CD4-positive, CD25-positive, alpha-beta regulatory T cell (primary cell): ENCODE measurements around the gene CDC14B. TPM values are rescaled to one million over a fixed set of nuclear protein-coding genes. Genes with fewer than 3 reads are reported as not detected.

Experiments
- ATAC-seq, 2 donors: fragments of 150-1000 bp; cut with Tn5 transposase; one replicate each; pipeline ENCODE4 v1.10.0; 2021; ENCODE audit warnings: low read depth in 2 of 2, moderate number of reproducible peaks in 2 of 2, moderate library complexity in 1 of 2
- DNase-seq, 3 donors: peaks; one replicate each; pipeline versions ENCODE4 v3.0.0 to v3.0.0-alpha.2; 2012 to 2022; ENCODE audit warnings: mixed read lengths in 1 of 3
- H3K27ac ChIP-seq: one replicate; pipeline ENCODE4 v1.7.0; 2013; ENCODE audit warnings: mild to moderate bottlenecking, low read length; ENCODE audit not compliant: insufficient read depth, poor library complexity, severe bottlenecking
- H3K27me3 ChIP-seq: one replicate; pipeline ENCODE4 v1.7.0; 2013; ENCODE audit warnings: low read length; ENCODE audit not compliant: control insufficient read depth, insufficient read depth
- H3K36me3 ChIP-seq: one replicate; pipeline ENCODE4 v1.7.0; 2013; ENCODE audit warnings: mild to moderate bottlenecking, low read length, moderate library complexity; ENCODE audit not compliant: control insufficient read depth, insufficient read depth
- H3K4me1 ChIP-seq: 2 replicates; pipeline ENCODE4 v1.7.0; 2013; ENCODE audit warnings: mild to moderate bottlenecking, low read length; ENCODE audit not compliant: insufficient read depth, control insufficient read depth, poor library complexity, severe bottlenecking
- H3K4me3 ChIP-seq: one replicate; pipeline ENCODE4 v1.7.0; 2013; ENCODE audit warnings: low read depth, mild to moderate bottlenecking, low read length, moderate library complexity
- H3K9me3 ChIP-seq, 2 experiments: 1 replicate in 1 of 2; 2 replicates in 1 of 2; pipeline ENCODE4 v1.7.0; 2013; ENCODE audit warnings: low read length in 2 of 2, mild to moderate bottlenecking in 1 of 2, moderate library complexity in 1 of 2; ENCODE audit not compliant: control insufficient read depth in 2 of 2
- H3K27ac Mint-ChIP-seq, 3 donors: one replicate each; pipeline ENCODE4 v1.8.0; 2020 to 2022; ENCODE audit warnings: mild to moderate bottlenecking in 3 of 3, mixed read lengths in 3 of 3, moderate library complexity in 2 of 3
- H3K27me3 Mint-ChIP-seq: one replicate; pipeline ENCODE4 v1.8.0; 2022; ENCODE audit warnings: mild to moderate bottlenecking, mixed read lengths
- H3K36me3 Mint-ChIP-seq: one replicate; pipeline ENCODE4 v1.8.0; 2020; ENCODE audit warnings: mixed read lengths
- H3K4me1 Mint-ChIP-seq, 4 donors: one replicate each; pipeline ENCODE4 v1.8.0; 2020 to 2022; ENCODE audit warnings: mixed read lengths in 4 of 4, mild to moderate bottlenecking in 1 of 4
- H3K4me3 Mint-ChIP-seq, 4 donors: one replicate each; pipeline ENCODE4 v1.8.0; 2020 to 2022; ENCODE audit warnings: mild to moderate bottlenecking in 4 of 4, mixed read lengths in 4 of 4, moderate library complexity in 3 of 4
- H3K9me3 Mint-ChIP-seq, 7 donors: one replicate each; pipeline ENCODE4 v1.8.0; 2020 to 2022; ENCODE audit warnings: mixed read lengths in 7 of 7, mild to moderate bottlenecking in 3 of 7, moderate library complexity in 2 of 7
- polyA plus RNA-seq, 4 donors: library from polyadenylated mRNA; unstranded; fragments of 300-500 nt; fragmentation: Illumina TruSeq; gene quantifications; one replicate each; pipeline ENCODE4 v1.2.3, GENCODE V29; 2021
- total RNA-seq: library from RNA; stranded (reverse); gene quantifications from one replicate; pipeline ENCODE4 v1.2.3, GENCODE V29; 2022

Gene CDC14B
- total and polyA plus RNA-seq, 5 donors from 2014 or later = 7.1 to 17.7 (median 9.0) TPM

DNA sequence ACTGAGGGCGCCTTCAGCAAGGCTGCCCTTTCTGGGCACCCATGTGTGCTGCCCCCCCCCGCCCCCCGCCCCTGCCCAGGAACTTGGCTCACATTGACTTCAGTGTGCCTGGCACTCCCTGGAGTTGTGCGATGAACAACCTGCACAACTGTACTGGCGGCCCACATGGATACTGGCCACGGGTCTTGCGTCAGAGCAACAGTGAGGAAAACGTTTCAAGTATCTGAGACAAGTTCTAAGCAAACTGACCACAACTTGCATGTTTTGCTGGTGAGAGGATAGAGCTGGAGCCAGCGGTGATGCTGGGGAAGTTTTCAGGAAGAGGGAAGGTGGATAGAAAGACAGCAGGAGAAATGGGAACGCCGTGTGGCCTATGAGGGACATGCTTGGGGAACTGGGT lies 124.3 kb downstream of the CDC14B start:
- no peak overlapping the region for H3K4me3 Mint-ChIP-seq
- Histone ChIP-seq H3K36me3 (peaks cover 14% of the 10 kb centered on the region), H3K27me3 (no peaks in the 10 kb centered on the region), H3K27ac (no peak overlapping the region), H3K4me3 (no peak overlapping the region), H3K4me1 (no peaks in the 10 kb centered on the region), H3K9me3 (no peaks in the 10 kb centered on the region)
- H3K4me1 Mint-ChIP-seq = peaks cover 0 to 16% (median 6%) of the 10 kb centered on the region in 4 donors
- peaks cover 12% of the 10 kb centered on the region for H3K36me3 Mint-ChIP-seq
- H3K27me3 Mint-ChIP-seq = peaks cover 5% of the 10 kb centered on the region
- DNase-seq = no peak
- no peak for ATAC-seq
- H3K9me3 Mint-ChIP-seq = no peaks in the 10 kb centered on the region
- peak overlapping the region in 1 of 3 donors; percentile 44 for H3K27ac Mint-ChIP-seq

DNA sequence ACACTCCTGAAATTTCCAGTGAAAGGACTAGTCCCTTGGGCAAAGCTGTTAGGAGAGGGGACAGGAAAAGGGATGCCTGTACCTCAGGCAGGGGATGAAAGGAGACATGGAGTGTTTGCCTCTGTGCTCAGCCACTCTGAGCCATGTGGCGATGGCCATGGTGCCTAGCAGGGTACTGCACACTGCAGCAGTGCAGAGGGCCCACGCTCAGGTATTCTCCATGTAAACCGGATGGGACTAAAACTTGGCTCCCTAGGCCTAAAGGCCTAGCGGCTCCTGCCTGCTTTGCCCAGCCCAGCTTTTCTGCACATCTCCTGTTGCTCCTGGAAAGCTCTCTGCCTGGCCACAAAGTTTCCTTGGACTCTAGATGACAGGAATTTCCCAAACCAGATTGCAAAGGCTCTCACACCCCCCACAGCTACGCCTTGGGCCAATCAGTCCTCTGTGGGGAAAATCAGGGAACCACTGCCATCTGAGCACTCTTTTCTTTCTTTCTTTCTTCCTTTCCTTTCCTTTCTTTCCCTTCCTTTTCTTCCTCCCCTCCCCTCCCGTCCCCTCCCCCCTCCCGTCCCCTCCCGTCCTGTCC lies 125.3 kb downstream of the CDC14B start:
- H3K27me3 ChIP-seq = no peaks in the 10 kb centered on the region
- Mint-ChIP-seq H3K36me3 (peaks cover 19% of the 10 kb centered on the region), H3K4me1 (peaks cover 0 to 16% (median 8%) of the 10 kb centered on the region in 4 donors), H3K4me3 (no peak overlapping the region), H3K27ac (no peak overlapping the region), H3K27me3 (peaks cover 5% of the 10 kb centered on the region), H3K9me3 (no peaks in the 10 kb centered on the region)
- DNase-seq (no peak), ATAC-seq (no peak)
- H3K36me3 ChIP-seq = peaks cover 25% of the 10 kb centered on the region
- H3K4me1 ChIP-seq = no peaks in the 10 kb centered on the region
- no peaks in the 10 kb centered on the region for H3K9me3 ChIP-seq
- no peak overlapping the region for H3K27ac ChIP-seq
- H3K4me3 ChIP-seq = no peak overlapping the region

- H3K9me3 Mint-ChIP-seq = no peaks in the 10 kb centered on the region
- ATAC-seq (no peak), DNase-seq (no peak)
- no peaks in the 10 kb centered on the region for H3K27me3 ChIP-seq
- no peak overlapping the region for H3K27ac ChIP-seq
- H3K4me1 ChIP-seq = no peaks in the 10 kb centered on the region
- H3K27ac Mint-ChIP-seq = peak overlapping the region in 1 of 3 donors; percentile 21
- H3K36me3 Mint-ChIP-seq = peaks cover 25% of the 10 kb centered on the region
- peaks cover 5% of the 10 kb centered on the region for H3K27me3 Mint-ChIP-seq
- H3K4me3 ChIP-seq = no peak overlapping the region
- H3K4me3 Mint-ChIP-seq = no peak overlapping the region
- H3K4me1 Mint-ChIP-seq = peaks cover 0 to 19% (median 8%) of the 10 kb centered on the region in 4 donors
- H3K9me3 ChIP-seq = no peaks in the 10 kb centered on the region
- peaks cover 30% of the 10 kb centered on the region for H3K36me3 ChIP-seq
Observed at GRCh38 chr9:96493757-96494156, 125.9 kb downstream of the CDC14B start.

DNA sequence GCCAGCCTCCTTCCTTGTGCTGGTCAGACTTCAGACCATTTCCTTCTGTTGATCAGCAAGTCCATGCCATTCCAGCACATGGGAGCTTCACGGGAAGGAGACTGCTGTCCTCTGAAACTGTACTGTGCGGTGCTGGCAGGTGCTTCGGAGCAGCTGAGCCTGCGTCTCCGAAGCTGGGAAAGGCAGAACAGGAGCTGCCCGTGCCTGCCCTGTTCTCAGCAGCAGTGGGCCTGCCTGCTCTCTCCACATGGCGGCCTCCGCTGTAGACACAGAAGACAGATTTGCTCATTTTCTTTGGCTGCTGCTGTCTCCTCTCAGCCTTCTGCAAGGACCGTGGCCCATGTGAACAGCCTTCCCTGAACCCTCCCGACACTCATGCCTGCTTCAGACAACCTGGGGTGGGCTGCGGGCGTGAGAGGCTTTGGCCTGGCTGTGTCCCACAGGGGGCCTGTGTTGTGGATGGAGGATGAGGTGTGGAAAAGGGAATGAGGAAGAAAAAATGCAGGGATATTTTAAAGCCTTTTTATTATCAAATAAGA lies 126.6 kb downstream of the CDC14B start:
- no peaks in the 10 kb centered on the region for H3K9me3 Mint-ChIP-seq
- Histone ChIP-seq H3K4me3 (no peak overlapping the region), H3K36me3 (peaks cover 36% of the 10 kb centered on the region), H3K4me1 (no peaks in the 10 kb centered on the region), H3K9me3 (no peaks in the 10 kb centered on the region), H3K27ac (no peak overlapping the region), H3K27me3 (no peaks in the 10 kb centered on the region)
- no peak overlapping the region for H3K4me3 Mint-ChIP-seq
- H3K36me3 Mint-ChIP-seq = peaks cover 31% of the 10 kb centered on the region
- peaks cover 5% of the 10 kb centered on the region for H3K27me3 Mint-ChIP-seq
- DNase-seq (no peak), ATAC-seq (no peak)
- H3K27ac Mint-ChIP-seq = peak overlapping the region in 1 of 3 donors; percentile 42
- H3K4me1 Mint-ChIP-seq = peaks cover 0 to 23% (median 8%) of the 10 kb centered on the region in 4 donors

DNA sequence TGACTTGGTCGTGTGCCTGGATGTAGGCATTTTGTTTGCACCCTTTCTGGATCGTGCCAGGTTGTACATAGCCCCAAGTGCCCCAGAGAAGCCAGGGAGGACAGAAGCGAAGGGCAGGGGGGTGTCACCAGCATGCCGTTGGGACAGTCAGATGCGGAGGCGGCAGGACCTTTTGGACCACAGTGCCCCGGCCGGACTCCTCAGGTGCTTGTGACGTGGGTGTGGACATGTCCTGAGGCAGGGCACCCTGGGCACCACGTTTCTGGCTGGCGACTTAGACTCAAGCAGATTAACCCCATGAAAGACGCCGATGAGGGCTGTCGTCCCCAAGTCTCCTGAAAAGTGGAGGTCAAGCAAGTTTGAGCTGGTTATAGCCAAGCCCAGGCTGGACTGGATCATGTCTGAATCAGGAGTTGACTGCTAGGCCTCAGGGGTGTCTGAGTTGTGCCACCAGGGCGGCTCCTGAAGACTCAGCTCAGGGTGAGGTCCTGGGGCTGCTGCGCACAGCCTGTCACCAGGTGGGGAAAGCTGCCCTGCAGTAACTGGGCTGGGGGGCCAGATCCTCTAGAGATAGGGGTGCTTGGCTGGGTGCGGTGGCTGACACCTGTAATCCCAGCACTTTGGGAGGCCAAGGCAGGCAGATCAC lies 127.6 kb downstream of the CDC14B start:
- Histone ChIP-seq H3K27me3 (no peaks in the 10 kb centered on the region), H3K4me3 (no peak overlapping the region), H3K36me3 (peaks cover 41% of the 10 kb centered on the region), H3K27ac (no peak overlapping the region), H3K4me1 (no peaks in the 10 kb centered on the region), H3K9me3 (no peaks in the 10 kb centered on the region)
- peak overlapping the region in 2 of 3 donors; percentile 58 to 90 for H3K27ac Mint-ChIP-seq
- ATAC-seq = no peak
- H3K4me3 Mint-ChIP-seq = no peak overlapping the region
- DNase-seq = no peak
- peaks cover 5% of the 10 kb centered on the region for H3K27me3 Mint-ChIP-seq
- peaks cover 0 to 23% (median 8%) of the 10 kb centered on the region in 4 donors for H3K4me1 Mint-ChIP-seq
- no peaks in the 10 kb centered on the region for H3K9me3 Mint-ChIP-seq
- peaks cover 37% of the 10 kb centered on the region for H3K36me3 Mint-ChIP-seq

DNA sequence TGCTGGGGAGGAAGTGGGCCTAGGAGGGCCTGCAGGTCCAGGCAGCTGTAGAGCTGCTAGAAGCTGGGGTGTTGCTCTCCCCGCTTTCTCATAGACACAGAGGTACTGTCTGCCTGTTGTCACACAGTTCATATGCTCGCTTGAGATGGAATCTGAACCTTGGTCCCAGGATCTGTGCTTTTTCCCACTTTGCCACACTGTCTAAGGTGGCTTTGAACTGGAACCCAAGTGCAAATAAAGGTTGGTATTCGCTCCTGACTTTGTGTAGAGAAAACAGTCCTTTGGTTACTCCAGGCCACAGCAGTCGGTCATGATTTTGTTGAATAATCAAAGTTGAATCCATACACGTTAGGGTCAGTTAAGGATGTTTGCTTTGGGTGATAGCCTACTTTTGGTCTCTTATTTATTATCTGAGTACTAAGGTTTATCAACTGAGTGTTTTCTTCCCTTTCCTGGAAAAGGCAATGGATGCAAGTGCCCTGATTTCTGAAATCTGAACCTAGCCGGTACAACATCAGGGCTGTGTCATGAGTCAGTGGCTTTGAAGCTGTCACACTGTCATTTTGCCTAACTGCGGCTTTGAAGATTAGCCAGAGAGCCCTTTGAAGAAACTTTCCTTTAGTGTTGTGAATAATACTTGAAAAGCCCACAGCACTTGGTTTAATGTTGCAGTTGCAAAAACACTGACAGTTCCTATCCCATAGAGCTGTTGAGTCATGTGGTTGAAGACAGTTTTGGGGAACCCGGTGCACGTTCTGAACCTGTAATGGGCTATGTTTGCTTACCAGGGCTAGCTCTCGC lies 128.4 kb downstream of the CDC14B start:
- Histone ChIP-seq H3K27me3 (no peaks in the 10 kb centered on the region), H3K4me3 (no peak overlapping the region), H3K27ac (no peak overlapping the region), H3K9me3 (no peaks in the 10 kb centered on the region), H3K36me3 (peaks cover 47% of the 10 kb centered on the region), H3K4me1 (no peaks in the 10 kb centered on the region)
- Mint-ChIP-seq H3K9me3 (no peaks in the 10 kb centered on the region), H3K4me1 (peaks cover 0 to 23% (median 8%) of the 10 kb centered on the region in 4 donors), H3K4me3 (no peak overlapping the region), H3K27me3 (peaks cover 5% of the 10 kb centered on the region), H3K27ac (peak overlapping the region in 2 of 3 donors; percentile 58 to 90), H3K36me3 (peaks cover 38% of the 10 kb centered on the region)
- DNase-seq (peak in 1 of 3 donors; percentile 16), ATAC-seq (peak in 1 of 2 donors; percentile 47)

- ATAC-seq (no peak), DNase-seq (no peak)
- Mint-ChIP-seq H3K4me3 (no peak overlapping the region), H3K4me1 (peaks cover 0 to 25% (median 9%) of the 10 kb centered on the region in 4 donors), H3K27me3 (peaks cover 5% of the 10 kb centered on the region), H3K27ac (peak overlapping the region in 1 of 3 donors; percentile 31), H3K36me3 (peaks cover 40% of the 10 kb centered on the region), H3K9me3 (no peaks in the 10 kb centered on the region)
- Histone ChIP-seq H3K36me3 (peaks cover 53% of the 10 kb centered on the region), H3K27ac (no peak overlapping the region), H3K4me3 (no peak overlapping the region), H3K27me3 (no peaks in the 10 kb centered on the region), H3K4me1 (no peaks in the 10 kb centered on the region), H3K9me3 (no peaks in the 10 kb centered on the region)
Observed at GRCh38 chr9:96490534-96491078, 129.0 kb downstream of the CDC14B start.
